Measurements from ENCODE around the gene BMPR1A. TPM values are rescaled to one million over a fixed set of nuclear protein-coding genes. Genes with fewer than 3 reads are reported as not detected.

BMPR1A gene
- 22.2 and 24.5 TPM in 2 replicates for total RNA-seq

GRCh38 chr10:86756511-86757112, at the start of gene BMPR1A:
Gene BMPR1A, plus strand, starts transcription at chr10:86756619. Its CDS starts 119,400 bp downstream, at chr10:86876019.

GRCh38 chr10:86957471-86958115, 201.2 kb downstream of the BMPR1A start, which contains the start of gene MMRN2:
Gene MMRN2, minus strand, starts transcription at chr10:86957615. Its CDS starts 74 bp downstream, at chr10:86957541.

GRCh38 chr10:86958116-86958900, 201.9 kb downstream of the BMPR1A start, which contains the start of gene SNCG:
Gene SNCG, plus strand, starts transcription at chr10:86958599. Its CDS starts 99 bp downstream, at chr10:86958698.

GRCh38 chr10:86968271-86968993, 212.0 kb downstream of the BMPR1A start, which contains the start of gene ADIRF:
Gene ADIRF, plus strand, starts transcription at chr10:86968482. Its CDS starts 63 bp downstream, at chr10:86968545.

Other genes starting within 250 kb of the BMPR1A start
- gene WAPL, start 234.8 kb upstream of the BMPR1A start, total RNA-seq, result 23.6 and 26.2 TPM in 2 replicates
- not detected in 2 replicates for gene OPN4, start 102.1 kb upstream of the BMPR1A start, total RNA-seq
- not detected in 2 replicates for gene LDB3, start 88.1 kb upstream of the BMPR1A start, total RNA-seq
- 7.4 and 9.8 TPM in 2 replicates for gene MMRN2, start 201.0 kb downstream of the BMPR1A start, total RNA-seq
- 16.1 and 25.4 TPM in 2 replicates for gene SNCG, start 202.0 kb downstream of the BMPR1A start, total RNA-seq
- 35.6 and 35.7 TPM in 2 replicates for gene ADIRF, start 211.9 kb downstream of the BMPR1A start, total RNA-seq